Adrenal gland (tissue), 12 donors: ENCODE results near the gene TMEM140. TPM values are rescaled to one million over a fixed set of nuclear protein-coding genes. Genes with fewer than 3 reads are reported as not detected.

Experiments
- DNase-seq, 7 donors: peaks; one replicate each; pipeline ENCODE4 v3.0.0-alpha.2; 2019 to 2020
- H3K27ac ChIP-seq, 5 donors: fragments of 200-600 bp; sonication (generic) in 4 of 5; 1 replicate in 3 of 5; 2 replicates in 2 of 5; pipeline versions ENCODE4 v1.5.1 to v1.8.0; 2016 to 2020; ENCODE audit warnings: mild to moderate bottlenecking in 1 of 5
- H3K27me3 ChIP-seq: fragments of 200-600 bp; 2 replicates; pipeline ENCODE4 v1.8.0; 2021
- H3K36me3 ChIP-seq, 2 donors: fragments of 200-600 bp; replicated peaks in 1 of 2; 1 replicate in 1 of 2; 2 replicates in 1 of 2; pipeline versions ENCODE4 v1.5.1 to v1.8.0; 2018 to 2022
- H3K4me1 ChIP-seq, 2 donors: fragments of 200-600 bp; replicated peaks in 1 of 2; 1 replicate in 1 of 2; 2 replicates in 1 of 2; pipeline versions ENCODE4 v1.5.1 to v1.8.0; 2018 to 2021
- H3K4me3 ChIP-seq, 4 donors: fragments of 200-600 bp; sonication (generic) in 3 of 4; one replicate each; pipeline ENCODE4 v1.5.1; 2016 to 2018
- H3K9me3 ChIP-seq, 3 donors: fragments of 200-600 bp; sonication (generic) in 1 of 3; replicated peaks in 1 of 3; 1 replicate in 2 of 3; 2 replicates in 1 of 3; pipeline versions ENCODE4 v1.5.1 to v1.8.0; 2016 to 2021
- CTCF ChIP-seq, 6 experiments: fragments of 450-650 bp in 4 of 6; fragments of 200-600 bp in 2 of 6; sonication (generic) in 1 of 6; IDR thresholded peaks; 1 replicate in 5 of 6; 2 replicates in 1 of 6; pipeline versions ENCODE4 v1.5.1 to v1.8.0; 2016 to 2021; ENCODE audit warnings: antibody characterized with exemption in 6 of 6, mild to moderate bottlenecking in 2 of 6, moderate library complexity in 1 of 6
- POLR2A ChIP-seq, 2 donors: fragments of 450-650 bp; IDR thresholded peaks; one replicate each; pipeline ENCODE4 v1.6.1; 2017; ENCODE audit warnings: antibody characterized with exemption in 2 of 2, mild to moderate bottlenecking in 2 of 2, moderate library complexity in 1 of 2
- WGBS, 4 donors: extraction: QIAGEN DNeasy Blood & Tissue Kit in 2 of 4; methylation state at CpG; one replicate each; pipeline versions ENCODE4 v1.1.5 to v1.1.7; 2013 to 2017; 5-methylcytosine and 5-hydroxymethylcytosine counted together
- intact Hi-C, 2 donors: fragments of 100-400 bp; cut with DNase I; formaldehyde crosslinking; loops; one replicate each; pipeline versions ENCODE4 v1.14.1 to v1.15.0; 2022 to 2023
- polyA plus RNA-seq, 3 donors: library from polyadenylated mRNA; stranded (reverse); fragments of 200-250 nt in 2 of 3; fragments of 350-450 nt in 1 of 3; fragmentation: Illumina TruSeq in 1 of 3; extraction: RNeasy Lipid Tissue Mini Kit (QIAGEN cat#74804) in 1 of 3; gene quantifications; one replicate each; pipeline ENCODE4 v1.2.3, GENCODE V29; 2013 to 2014
- total RNA-seq, 9 donors: library from RNA; depleted of rRNA in 4 of 9; stranded (reverse); fragments of >200 nt in 4 of 9; fragments of 120-200 nt in 1 of 9; fragmentation: NEBNext Ultra II Directional in 1 of 9; extraction: Animal tissue kit (Norgen Biotek cat#: 25700) in 1 of 9; gene quantifications; one replicate each; pipeline versions ENCODE4 v1.1.0 to v1.2.4, GENCODE V29; 2013 to 2023
- donor health status: healthy with polysubstance abuse.
- donor health status: Bipolar disorder and iron deficiency.
- donor health status: DM: yes; HTN: yes; CAD: no.
- donor health status: DM: no; HTN: no; CAD: no.
- donor health status: DM: no; HTN: no; CAD: no.
- donor health status: DM: yes; HTN: yes; CAD: no.

TMEM140 gene
- total and polyA plus RNA-seq, 12 donors: 9.4 to 62.9 (median 25.1) TPM

GRCh38 chr7:135160098-135160857, 12.4 kb downstream of the TMEM140 start:
- H3K27me3 ChIP-seq: no peaks in the 10 kb centered on the region
- H3K4me3 ChIP-seq: no peak overlapping the region
- H3K9me3 ChIP-seq: peaks cover 0 to 10% (median 0%) of the 10 kb centered on the region in 3 donors
- DNase-seq: peak in 1 of 7 donors; percentile 46
- peaks cover 0 to 6% of the 10 kb centered on the region in 2 donors for H3K36me3 ChIP-seq
- H3K4me1 ChIP-seq: peaks cover 27 to 44% of the 10 kb centered on the region in 2 donors
- intact Hi-C loops: loop anchor here (10.0 kb wide), 3 partner anchors 165 to 465 kb away; partner anchors contain the start of gene AGBL3 (in 1 of the 2)
- 51 to 58% (median 55%) methylated on average over 5 of the region's 5 CpGs for WGBS, 4 donors
- H3K27ac ChIP-seq: peak overlapping the region; percentile 43 to 85 (median 77)
- no peak for TF ChIP-seq CTCF (IDR thresholded peaks at IDR 0.05)
- TF ChIP-seq POLR2A (IDR thresholded peaks at IDR 0.05): no peak

- no peak for DNase-seq
- H3K36me3 ChIP-seq: peaks cover 0 to 14% of the 10 kb centered on the region in 2 donors
- intact Hi-C loops: loop anchor here (10.0 kb wide), 3 partner anchors 166 to 466 kb away; partner anchors contain the start of gene AGBL3 (in 1 of the 2)
- TF ChIP-seq CTCF (IDR thresholded peaks at IDR 0.05) (peak in 1 of 6 experiments; percentile 18), POLR2A (IDR thresholded peaks at IDR 0.05) (no peak)
- H3K9me3 ChIP-seq: peaks cover 0 to 6% (median 0%) of the 10 kb centered on the region in 3 donors
- 39 to 53% (median 50%) methylated on average over 9 of the region's 9 CpGs for WGBS, 4 donors
- H3K4me3 ChIP-seq: no peak overlapping the region
- H3K27ac ChIP-seq: peak overlapping the region; percentile 43 to 85 (median 77)
- peaks cover 29 to 46% of the 10 kb centered on the region in 2 donors for H3K4me1 ChIP-seq
- H3K27me3 ChIP-seq: no peaks in the 10 kb centered on the region
Measured at GRCh38 chr7:135160858-135161653, 13.2 kb downstream of the TMEM140 start.

GRCh38 chr7:135161669-135162068, 13.8 kb downstream of the TMEM140 start:
- peaks cover 29 to 46% of the 10 kb centered on the region in 2 donors for H3K4me1 ChIP-seq
- peaks cover 0 to 20% of the 10 kb centered on the region in 2 donors for H3K36me3 ChIP-seq
- DNase-seq: no peak
- H3K27ac ChIP-seq: peak overlapping the region in 2 of 5 donors; percentile 80 to 85
- no peak overlapping the region for H3K4me3 ChIP-seq
- no peaks in the 10 kb centered on the region for H3K9me3 ChIP-seq
- TF ChIP-seq CTCF (IDR thresholded peaks at IDR 0.05) (no peak), POLR2A (IDR thresholded peaks at IDR 0.05) (no peak)
- H3K27me3 ChIP-seq: no peaks in the 10 kb centered on the region
- WGBS, 4 donors: 72 to 83% (median 76%) methylated on average over 6 of the region's 6 CpGs
- intact Hi-C loops: loop anchor here (10.0 kb wide), 3 partner anchors 167 to 467 kb away; partner anchors contain the start of gene AGBL3 (in 1 of the 2)
